ENCODE measurements around the gene BLOC1S3. TPM values are rescaled to one million over a fixed set of nuclear protein-coding genes. Genes with fewer than 3 reads are reported as not detected.

Gene BLOC1S3
- total RNA-seq, 1 donor from 2014 or later: 8.0 TPM

- Mint-ChIP-seq H3K4me3 (peak overlapping the region; percentile 37), H3K4me1 (peaks cover 11% of the 10 kb centered on the region)
- DNase-seq (ENCODE audit: low spot score in 2 of 2, unreplicated experiment in 2 of 2): no peak
These were observed 25.9 kb upstream of the BLOC1S3 start for GRCh38 chr19:45152504-45153338.

DNA sequence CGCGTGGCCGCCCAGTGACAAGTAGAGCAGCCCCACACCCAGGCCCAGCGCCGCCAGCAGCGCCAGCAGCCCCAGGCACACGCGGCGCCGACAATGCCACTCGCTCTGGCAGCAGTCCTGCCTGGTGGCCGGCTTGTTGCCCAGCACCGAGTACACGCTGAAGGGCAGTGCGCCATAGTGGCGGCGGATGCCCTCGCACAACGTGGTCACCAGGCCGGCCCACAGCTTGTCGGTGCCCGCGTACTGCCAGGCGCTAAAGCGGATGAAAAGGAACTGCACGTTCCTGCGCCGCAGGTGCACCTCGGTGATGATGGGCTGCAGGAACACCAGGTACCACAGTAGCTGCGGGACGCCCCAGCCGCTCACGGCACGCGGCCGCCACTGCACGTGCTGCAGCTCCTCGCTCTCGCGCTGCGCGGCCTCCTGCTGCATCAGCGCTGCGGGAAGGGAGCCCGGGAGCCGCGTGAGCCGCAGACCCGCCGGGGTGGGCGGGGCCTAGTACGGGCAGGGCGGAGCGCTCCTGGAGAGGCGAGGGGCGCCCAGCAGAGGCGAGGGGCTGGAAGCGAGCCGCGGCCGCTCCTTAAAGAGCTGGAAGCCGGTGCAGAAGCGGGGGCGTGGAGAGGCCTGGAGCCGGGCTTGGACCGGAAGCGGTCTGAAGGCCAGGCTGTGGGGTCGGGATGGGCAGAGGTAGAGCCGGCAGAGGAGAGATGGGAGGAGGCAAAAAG, 25.1 kb upstream of the BLOC1S3 start:
- H3K9me3 Mint-ChIP-seq: no peaks in the 10 kb centered on the region
- peaks cover 11% of the 10 kb centered on the region for H3K4me1 Mint-ChIP-seq
- H3K27me3 Mint-ChIP-seq (ENCODE audit: low read depth): peaks cover 48% of the 10 kb centered on the region
- peaks cover 4% of the 10 kb centered on the region for H3K36me3 Mint-ChIP-seq
- peak overlapping the region; percentile 57 for H3K27ac Mint-ChIP-seq
- peak; percentile 66 to 82 for DNase-seq (ENCODE audit: low spot score in 2 of 2, unreplicated experiment in 2 of 2)
- peak overlapping the region; percentile 58 for H3K4me3 Mint-ChIP-seq
- TF ChIP-seq CTCF (IDR thresholded peaks at IDR 0.05; ENCODE audit: unreplicated experiment): no peak

More at GRCh38 chr19:45152504-45153338, 25.9 kb upstream of the BLOC1S3 start:
- peaks cover 45% of the 10 kb centered on the region for H3K27me3 Mint-ChIP-seq (ENCODE audit: low read depth)
- no peaks in the 10 kb centered on the region for H3K9me3 Mint-ChIP-seq
- peaks cover 4% of the 10 kb centered on the region for H3K36me3 Mint-ChIP-seq
- TF ChIP-seq CTCF (IDR thresholded peaks at IDR 0.05; ENCODE audit: unreplicated experiment): no peak
- H3K27ac Mint-ChIP-seq: no peak overlapping the region

DNA sequence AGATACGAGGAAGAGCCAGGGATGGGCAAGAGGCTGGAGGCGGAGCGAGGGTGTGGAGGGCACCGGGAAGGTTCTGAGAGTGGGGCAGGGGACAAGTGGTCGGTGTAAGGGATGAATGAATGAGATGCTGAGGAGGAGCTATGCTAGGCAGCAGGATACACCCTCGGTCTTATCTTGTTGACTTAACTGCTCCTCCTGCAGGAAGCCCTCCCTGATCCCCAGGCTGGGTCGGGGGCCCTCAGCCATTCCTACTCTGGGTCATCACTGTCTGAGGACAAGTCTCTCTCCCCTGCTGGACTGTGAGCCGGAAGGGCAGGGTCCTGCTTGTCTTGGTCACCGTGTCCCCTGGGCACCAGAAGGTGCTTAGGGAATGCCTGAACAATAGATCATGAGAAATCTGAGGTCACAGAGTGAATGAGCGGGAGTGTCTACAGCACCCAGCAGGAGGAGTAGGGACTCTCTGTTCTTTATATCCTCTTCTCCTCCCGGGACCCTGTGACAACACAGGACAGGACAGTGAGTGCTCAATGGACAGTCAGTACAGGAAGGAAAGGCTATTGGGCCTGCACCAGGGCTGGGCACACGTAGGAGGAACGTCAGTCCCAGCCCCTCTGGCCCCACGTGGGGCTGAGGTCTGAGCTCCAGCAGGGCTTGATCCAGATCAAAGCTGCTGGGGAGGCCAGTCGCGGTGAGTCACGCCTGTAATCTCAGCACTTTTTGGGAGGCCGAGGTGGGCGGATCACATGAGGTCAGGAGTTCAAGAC, 24.3 kb upstream of the BLOC1S3 start:
- no peak for DNase-seq (ENCODE audit: low spot score in 2 of 2, unreplicated experiment in 2 of 2)
- Mint-ChIP-seq H3K27me3 (ENCODE audit: low read depth) (peaks cover 48% of the 10 kb centered on the region), H3K36me3 (peaks cover 2% of the 10 kb centered on the region), H3K4me3 (peak overlapping the region; percentile 58), H3K4me1 (peaks cover 11% of the 10 kb centered on the region), H3K27ac (peak overlapping the region; percentile 57), H3K9me3 (no peaks in the 10 kb centered on the region)
- TF ChIP-seq CTCF (IDR thresholded peaks at IDR 0.05; ENCODE audit: unreplicated experiment): no peak

DNA sequence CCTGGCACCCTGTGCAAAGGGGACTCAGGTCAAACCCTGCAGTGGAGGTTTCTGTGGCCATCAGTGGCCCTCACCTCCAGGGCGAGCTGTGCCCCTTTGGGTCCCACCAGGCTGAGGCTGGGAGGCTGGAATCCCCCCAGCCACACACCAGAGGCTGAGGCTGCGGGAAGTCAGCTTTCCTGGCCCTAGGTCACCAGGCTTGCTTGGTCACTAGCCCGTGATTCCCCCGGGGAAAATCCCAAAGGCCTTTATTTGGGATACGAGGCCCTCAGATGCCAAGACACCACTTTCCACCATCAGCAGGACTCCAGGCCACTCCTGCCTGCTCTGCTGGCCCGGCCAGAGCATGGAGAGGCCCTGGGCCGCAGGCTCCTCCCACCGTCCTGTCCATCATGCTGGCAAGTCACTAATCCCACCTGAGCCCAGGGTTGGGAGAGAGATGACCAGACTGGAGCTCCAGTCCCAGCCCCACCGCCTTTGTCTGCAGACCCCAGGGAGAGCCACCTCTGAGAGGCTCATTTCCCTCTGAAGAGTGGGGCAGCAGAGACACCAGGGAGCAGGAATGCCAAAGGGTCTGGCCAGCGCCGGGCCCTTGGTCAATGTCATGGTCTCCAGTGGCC, 22.5 kb upstream of the BLOC1S3 start:
- Mint-ChIP-seq H3K27ac (no peak overlapping the region), H3K27me3 (ENCODE audit: low read depth) (peaks cover 53% of the 10 kb centered on the region), H3K9me3 (no peaks in the 10 kb centered on the region), H3K36me3 (no peaks in the 10 kb centered on the region), H3K4me1 (peaks cover 21% of the 10 kb centered on the region), H3K4me3 (no peak overlapping the region)
- no peak for DNase-seq (ENCODE audit: low spot score in 2 of 2, unreplicated experiment in 2 of 2)
- no peak for TF ChIP-seq CTCF (IDR thresholded peaks at IDR 0.05; ENCODE audit: unreplicated experiment)

- Mint-ChIP-seq H3K27me3 (ENCODE audit: low read depth) (peaks cover 46% of the 10 kb centered on the region), H3K4me1 (peaks cover 27% of the 10 kb centered on the region), H3K4me3 (no peak overlapping the region), H3K9me3 (no peaks in the 10 kb centered on the region), H3K36me3 (no peaks in the 10 kb centered on the region), H3K27ac (no peak overlapping the region)
- DNase-seq (ENCODE audit: low spot score in 2 of 2, unreplicated experiment in 2 of 2): no peak
- TF ChIP-seq CTCF (IDR thresholded peaks at IDR 0.05; ENCODE audit: unreplicated experiment): no peak
These were observed 21.8 kb upstream of the BLOC1S3 start for GRCh38 chr19:45156751-45157150.

Measured in mesothelial cell of epicardium (in vitro differentiated cells).